Omental fat pad (tissue), 4 donors: ENCODE data around the gene TCF4. TPM values are rescaled to one million over a fixed set of nuclear protein-coding genes. Genes with fewer than 3 reads are reported as not detected.

Experiments
- ATAC-seq: fragments of 150-250 bp; one replicate; pipeline ENCODE4 v1.9.1; 2016; ENCODE audit warnings: mild to moderate bottlenecking, moderate library complexity; ENCODE audit not compliant: low FRiP score
- DNase-seq: peaks from one replicate; pipeline ENCODE4 v3.0.0-alpha.2; 2019; ENCODE audit warnings: low spot score
- CTCF ChIP-seq, 3 donors: fragments of 450-650 bp; IDR thresholded peaks; one replicate each; pipeline ENCODE4 v1.5.1; 2016 to 2017; ENCODE audit warnings: antibody characterized with exemption in 3 of 3, mild to moderate bottlenecking in 3 of 3, moderate library complexity in 2 of 3
- total RNA-seq, 4 donors: library from RNA; depleted of rRNA; stranded (reverse); fragments of >200 nt; gene quantifications; one replicate each; pipeline ENCODE4 v1.1.0, GENCODE V29; 2016

TCF4 gene
- total RNA-seq, 4 donors from 2014 or later: 113 to 381 (median 141) TPM

- no peak for TF ChIP-seq CTCF (IDR thresholded peaks at IDR 0.05)
- ATAC-seq: no peak
- DNase-seq: no peak
These were observed 300.7 kb downstream of the TCF4 start for GRCh38 chr18:55287149-55287806.

DNA sequence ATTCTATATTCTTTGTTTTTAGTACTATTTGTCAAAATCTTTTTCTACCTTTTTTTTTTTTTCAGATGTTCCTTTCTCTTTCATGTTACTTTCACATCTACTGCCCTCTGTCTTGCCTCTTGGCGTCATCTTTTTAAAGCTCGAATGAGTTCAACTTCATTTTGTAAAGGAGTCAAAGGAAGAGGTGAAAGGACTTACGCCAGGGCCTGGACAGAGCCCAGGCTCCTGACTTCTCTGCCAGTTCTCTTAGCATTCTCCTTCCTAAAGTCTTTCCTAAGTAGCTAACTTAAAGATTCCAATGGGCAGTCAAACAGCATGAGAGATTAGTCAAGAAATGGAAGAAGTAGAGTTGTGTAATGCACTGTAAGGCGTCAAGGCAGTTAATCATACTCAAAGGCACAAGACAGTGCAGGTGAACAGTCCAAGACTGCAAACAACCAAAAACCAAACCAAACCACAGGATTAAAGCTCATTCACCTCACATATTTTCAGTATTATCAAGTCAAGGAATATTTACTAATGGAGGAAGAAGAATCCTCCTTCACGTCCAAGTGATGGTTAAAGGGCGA is 301.7 kb downstream of the TCF4 start:
- DNase-seq (no peak), ATAC-seq (no peak)
- TF ChIP-seq CTCF (IDR thresholded peaks at IDR 0.05): no peak

DNA sequence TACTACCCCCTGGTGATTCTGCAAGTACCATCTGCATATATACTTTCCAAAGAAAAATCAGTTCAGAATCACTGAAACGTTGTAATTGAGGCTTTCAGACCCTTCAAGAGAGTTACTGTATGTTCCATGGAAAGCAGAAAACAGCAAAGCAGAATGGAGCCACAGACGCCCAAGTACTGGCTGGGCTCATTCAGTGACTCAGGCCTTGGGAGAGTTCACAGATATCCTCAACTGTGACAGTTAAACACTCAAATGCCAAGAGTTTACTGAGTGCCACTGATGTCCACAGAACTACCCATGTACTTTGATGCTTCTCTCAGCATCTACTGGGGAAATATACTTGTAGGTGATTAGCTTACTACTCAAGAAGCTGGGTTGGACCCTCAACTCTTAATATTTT is 303.4 kb downstream of the TCF4 start:
- no peak for ATAC-seq
- TF ChIP-seq CTCF (IDR thresholded peaks at IDR 0.05): no peak
- DNase-seq: no peak

GRCh38 chr18:55283309-55283708 is 304.7 kb downstream of the TCF4 start:
- no peak for TF ChIP-seq CTCF (IDR thresholded peaks at IDR 0.05)
- DNase-seq (no peak), ATAC-seq (no peak)

DNA sequence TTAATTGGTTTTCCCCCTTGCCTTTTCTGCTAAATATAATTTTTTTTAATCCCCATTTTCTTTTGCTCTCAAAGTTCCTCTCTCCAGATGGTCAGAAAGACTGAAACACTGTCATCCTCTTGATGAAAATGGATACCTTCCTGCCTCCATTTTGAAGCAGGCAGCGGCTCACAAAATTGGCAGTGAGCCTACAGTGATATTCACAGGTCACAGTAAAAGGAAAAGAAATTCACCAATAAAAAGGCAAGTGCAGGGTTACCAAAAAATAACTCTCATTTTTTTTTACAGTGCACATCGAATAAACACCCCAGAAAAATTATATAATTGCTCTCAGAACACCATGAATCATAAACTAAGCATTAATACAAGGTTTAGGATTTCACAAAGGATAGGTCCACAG is 307.5 kb downstream of the TCF4 start:
- no peak for TF ChIP-seq CTCF (IDR thresholded peaks at IDR 0.05)
- DNase-seq (no peak), ATAC-seq (no peak)

GRCh38 chr18:55275039-55275901 is 312.7 kb downstream of the TCF4 start:
- DNase-seq: no peak
- ATAC-seq: peak; percentile 57
- TF ChIP-seq CTCF (IDR thresholded peaks at IDR 0.05): no peak
